Caco-2 (cell line): Measurements from ENCODE around the gene TTC17. TPM values are rescaled to one million over a fixed set of nuclear protein-coding genes. Genes with fewer than 3 reads are reported as not detected.

ENCODE experiments used
- Bru-seq: library from RNA; stranded (reverse); fragments of 400-500 nt; gene quantifications from one replicate; lab custom pipeline; 2021; lab: Mats Ljungman, UMichigan
- BruChase-seq, 2 experiments: library from RNA; stranded (reverse); fragments of 400-500 nt; gene quantifications; one replicate each; lab custom pipeline; 2021; lab: Mats Ljungman, UMichigan
- BruUV-seq: library from RNA; stranded (reverse); fragments of 400-500 nt; replicated peaks from 2 replicates; lab custom pipeline; 2021; lab: Mats Ljungman, UMichigan
- CTCF ChIA-PET: fragments of 300-600 bp; sonication (Branson Sonifier 250); formaldehyde crosslinking; loops from one replicate; lab custom pipeline; 2022; ENCODE audit warnings: antibody characterized with exemption; lab: Charles Lee
- POLR2A ChIA-PET: fragments of 300-600 bp; sonication (Branson Sonifier 250); formaldehyde crosslinking; loops from one replicate; lab custom pipeline; 2022; ENCODE audit warnings: antibody characterized with exemption; lab: Charles Lee
- DNase-seq, 2 experiments: peaks; one replicate each; pipeline versions ENCODE4 v3.0.0 to v3.0.0-alpha.2; 2020 to 2022
- H3K27me3 ChIP-seq: replicated peaks from 2 replicates; pipeline ENCODE4 v1.6.0; 2011; ENCODE audit warnings: low read length; ENCODE audit not compliant: control insufficient read depth, insufficient read depth
- H3K36me3 ChIP-seq: 2 replicates; pipeline ENCODE4 v1.5.1; 2011; ENCODE audit warnings: low read length; ENCODE audit not compliant: control insufficient read depth, insufficient read depth
- H3K4me1 ChIP-seq: fragments of 250-450 bp; sonication (Bioruptor Pico); 2 replicates; pipeline ENCODE4 v1.5.1; 2020; ENCODE audit warnings: mild to moderate bottlenecking
- H3K4me3 ChIP-seq: 2 replicates; pipeline ENCODE4 v1.5.1; 2011; ENCODE audit warnings: low read depth, mild to moderate bottlenecking, control low read depth, low read length
- H3K9me3 ChIP-seq: fragments of 250-450 bp; sonication (Bioruptor Pico); 2 replicates; pipeline ENCODE4 v1.5.1; 2020; ENCODE audit warnings: mild to moderate bottlenecking, moderate library complexity
- H3K27ac Mint-ChIP-seq: one replicate; pipeline ENCODE4 v1.8.0; 2022; ENCODE audit warnings: mixed read lengths; ENCODE audit not compliant: unreplicated experiment
- H3K27me3 Mint-ChIP-seq: one replicate; pipeline ENCODE4 v1.8.0; 2022; ENCODE audit warnings: mixed read lengths; ENCODE audit not compliant: insufficient read depth, unreplicated experiment
- H3K36me3 Mint-ChIP-seq: one replicate; pipeline ENCODE4 v1.8.0; 2022; ENCODE audit warnings: mild to moderate bottlenecking, mixed read lengths; ENCODE audit not compliant: insufficient read depth, unreplicated experiment
- H3K4me1 Mint-ChIP-seq: one replicate; pipeline ENCODE4 v1.8.0; 2022; ENCODE audit warnings: low read depth, mixed read lengths; ENCODE audit not compliant: unreplicated experiment
- H3K4me3 Mint-ChIP-seq: one replicate; pipeline ENCODE4 v1.8.0; 2022; ENCODE audit warnings: mild to moderate bottlenecking, moderate library complexity, mixed read lengths; ENCODE audit not compliant: unreplicated experiment
- H3K9me3 Mint-ChIP-seq: one replicate; pipeline ENCODE4 v1.8.0; 2022; ENCODE audit warnings: mixed read lengths; ENCODE audit not compliant: unreplicated experiment
- CTCF ChIP-seq, 2 experiments: fragments of 200-600 bp in 1 of 2; IDR thresholded peaks; 1 replicate in 1 of 2; 2 replicates in 1 of 2; pipeline versions ENCODE4 v1.5.1 to v1.8.0; 2011 to 2022; ENCODE audit warnings: antibody characterized with exemption in 1 of 2, control low read depth in 1 of 2, inconsistent platforms in 1 of 2, low read depth in 1 of 2, low read length in 1 of 2, mild to moderate bottlenecking in 1 of 2, moderate library complexity in 1 of 2; ENCODE audit not compliant: insufficient read depth in 1 of 2, severe bottlenecking in 1 of 2, unreplicated experiment in 1 of 2
- intact Hi-C: fragments of 100-400 bp; cut with micrococcal nuclease; formaldehyde crosslinking; loops from one replicate; pipeline ENCODE4 v1.10.0; 2022; ENCODE audit not compliant: unreplicated experiment
- long read RNA-seq: library from polyadenylated mRNA; stranded (forward); transcript quantifications from one replicate; pipeline ENCODE4 v2.0.0, GENCODE V29; 2022
- total RNA-seq: library from RNA; stranded (reverse); gene quantifications from 2 replicates; pipeline ENCODE4 v1.2.3, GENCODE V29; 2022

The TTC17 gene, protein sequence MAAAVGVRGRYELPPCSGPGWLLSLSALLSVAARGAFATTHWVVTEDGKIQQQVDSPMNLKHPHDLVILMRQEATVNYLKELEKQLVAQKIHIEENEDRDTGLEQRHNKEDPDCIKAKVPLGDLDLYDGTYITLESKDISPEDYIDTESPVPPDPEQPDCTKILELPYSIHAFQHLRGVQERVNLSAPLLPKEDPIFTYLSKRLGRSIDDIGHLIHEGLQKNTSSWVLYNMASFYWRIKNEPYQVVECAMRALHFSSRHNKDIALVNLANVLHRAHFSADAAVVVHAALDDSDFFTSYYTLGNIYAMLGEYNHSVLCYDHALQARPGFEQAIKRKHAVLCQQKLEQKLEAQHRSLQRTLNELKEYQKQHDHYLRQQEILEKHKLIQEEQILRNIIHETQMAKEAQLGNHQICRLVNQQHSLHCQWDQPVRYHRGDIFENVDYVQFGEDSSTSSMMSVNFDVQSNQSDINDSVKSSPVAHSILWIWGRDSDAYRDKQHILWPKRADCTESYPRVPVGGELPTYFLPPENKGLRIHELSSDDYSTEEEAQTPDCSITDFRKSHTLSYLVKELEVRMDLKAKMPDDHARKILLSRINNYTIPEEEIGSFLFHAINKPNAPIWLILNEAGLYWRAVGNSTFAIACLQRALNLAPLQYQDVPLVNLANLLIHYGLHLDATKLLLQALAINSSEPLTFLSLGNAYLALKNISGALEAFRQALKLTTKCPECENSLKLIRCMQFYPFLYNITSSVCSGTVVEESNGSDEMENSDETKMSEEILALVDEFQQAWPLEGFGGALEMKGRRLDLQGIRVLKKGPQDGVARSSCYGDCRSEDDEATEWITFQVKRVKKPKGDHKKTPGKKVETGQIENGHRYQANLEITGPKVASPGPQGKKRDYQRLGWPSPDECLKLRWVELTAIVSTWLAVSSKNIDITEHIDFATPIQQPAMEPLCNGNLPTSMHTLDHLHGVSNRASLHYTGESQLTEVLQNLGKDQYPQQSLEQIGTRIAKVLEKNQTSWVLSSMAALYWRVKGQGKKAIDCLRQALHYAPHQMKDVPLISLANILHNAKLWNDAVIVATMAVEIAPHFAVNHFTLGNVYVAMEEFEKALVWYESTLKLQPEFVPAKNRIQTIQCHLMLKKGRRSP
- 73.1 and 79.3 TPM in 2 replicates for total RNA-seq
- percentile 91 among the genes with signal in this experiment for Bru-seq, nascent RNA
- percentile 91 among the genes with signal in this experiment for BruChase-seq, experiment 1, labeled RNA remaining after a 2-hour chase
- BruChase-seq, experiment 2, labeled RNA remaining after a 6-hour chase, result percentile 90 among the genes with signal in this experiment
- long read RNA-seq, full-length matches to known transcripts, result 51 of 153 reads
- long read RNA-seq, partial matches to known transcripts, result 31 of 153 reads
- long read RNA-seq, other reads (novel, unspliced or antisense), result 71 of 153 reads

- H3K27me3 Mint-ChIP-seq, result no peaks in the 10 kb centered on the region
- H3K9me3 ChIP-seq, result no peaks in the 10 kb centered on the region
- H3K27ac Mint-ChIP-seq, result peak within 1 kb of the TSS; percentile 98
- peaks cover 4% of the 10 kb centered on the region; the same call in 1 of the 2 replicates for H3K4me1 ChIP-seq
- BruUV-seq, result no TSS peak
- no peaks in the 10 kb centered on the region for H3K27me3 ChIP-seq
- H3K4me3 ChIP-seq, result peak within 1 kb of the TSS; percentile 93
- H3K36me3 Mint-ChIP-seq, result peaks cover 17% of the 10 kb centered on the region
- H3K4me1 Mint-ChIP-seq, result no peaks in the 10 kb centered on the region
- ChIA-PET POLR2A (interaction anchor here (0.7 to 1.0 kb wide), 3 partner anchors 11 to 52 kb away, joined by 4 to 11 read pairs (median 6); partner anchors contain the start of gene API5), CTCF (interaction anchor here (1.0 to 1.7 kb wide), 4 partner anchors 19 to 60 kb away, joined by 4 to 20 read pairs (median 6); partner anchors contain the start of gene API5)
- no peaks in the 10 kb centered on the region for H3K9me3 Mint-ChIP-seq
- intact Hi-C loops, result loop anchor here (1.0 to 2.0 kb wide), 4 partner anchors 18 to 60 kb away; partner anchors contain the start of gene API5
- H3K36me3 ChIP-seq, result no peaks in the 10 kb centered on the region
- H3K4me3 Mint-ChIP-seq, result peak within 1 kb of the TSS; percentile 96
- TF ChIP-seq CTCF (IDR thresholded peaks at IDR 0.05; ENCODE audit: insufficient read depth in 1 of 2, low read depth in 1 of 2, low read length in 1 of 2, severe bottlenecking in 1 of 2, unreplicated experiment in 1 of 2), result no peak
- peak; percentile 95 for DNase-seq
These were observed at the start of gene TTC17 for GRCh38 chr11:43358801-43359421. TTC17 (plus strand) TSS chr11:43358920; CDS start chr11:43358955, 35 bp downstream.

- peak; percentile 67 to 95 for TF ChIP-seq CTCF (IDR thresholded peaks at IDR 0.05; ENCODE audit: insufficient read depth in 1 of 2, low read depth in 1 of 2, low read length in 1 of 2, severe bottlenecking in 1 of 2, unreplicated experiment in 1 of 2)
- H3K4me3 Mint-ChIP-seq, result peak within 1 kb of the TSS; percentile 99
- Histone ChIP-seq H3K27me3 (no peaks in the 10 kb centered on the region), H3K36me3 (no peaks in the 10 kb centered on the region), H3K9me3 (no peaks in the 10 kb centered on the region), H3K4me1 (peaks cover 6% of the 10 kb centered on the region; the same call in 1 of the 2 replicates), H3K4me3 (peak within 1 kb of the TSS; percentile 79)
- intact Hi-C loops, result loop anchor here (1.0 to 2.0 kb wide), 3 partner anchors 46 to 107 kb away; partner anchors contain the start of gene TTC17
- H3K4me1 Mint-ChIP-seq, result peaks cover 7% of the 10 kb centered on the region
- TSS peak; percentile 50 for BruUV-seq
- peaks cover 13% of the 10 kb centered on the region for H3K36me3 Mint-ChIP-seq
- no peaks in the 10 kb centered on the region for H3K9me3 Mint-ChIP-seq
- ChIA-PET POLR2A (interaction anchor here (0.6 to 1.0 kb wide), 3 partner anchors 46 to 753 kb away, joined by 3 to 11 read pairs (median 8); partner anchors contain the start of gene TTC17), CTCF (interaction anchor here (0.6 to 1.9 kb wide), 15 partner anchors 27 to 435 kb away, joined by 3 to 24 read pairs (median 5); partner anchors contain the start of genes HSD17B12 and TTC17)
- DNase-seq, result peak; percentile 95 to 96
- H3K27ac Mint-ChIP-seq, result peak within 1 kb of the TSS; percentile 97
- H3K27me3 Mint-ChIP-seq, result no peaks in the 10 kb centered on the region
These were observed 46.7 kb upstream of the TTC17 start, which contains the start of gene API5 for GRCh38 chr11:43311791-43312607. API5 (plus strand) TSS chr11:43311996; CDS start chr11:43312128, 132 bp downstream.
